Neural cell (in vitro differentiated cells): ENCODE results near the gene FGFBP2. TPM values are rescaled to one million over a fixed set of nuclear protein-coding genes. Genes with fewer than 3 reads are reported as not detected.

Experiments used
- H2AFZ ChIP-seq: fragments of 200-600, 300-800 bp; sonication (generic), shearing (Covaris generic); 2 replicates; pipeline ENCODE4 v1.6.0; 2014; ENCODE audit warnings: low read depth, mild to moderate bottlenecking, antibody characterized with exemption, low read length, moderate library complexity
- H3F3A ChIP-seq: fragments of 200-600 bp; shearing (Covaris generic); 2 replicates; pipeline ENCODE4 v1.6.1; 2016; ENCODE audit warnings: mild to moderate bottlenecking, moderate library complexity, mixed read lengths, antibody characterized with exemption, low read length; ENCODE audit not compliant: insufficient read depth, poor library complexity, severe bottlenecking
- H3K27ac ChIP-seq: fragments of 200-600, 300-800 bp; sonication (generic), shearing (Covaris generic); 2 replicates; pipeline ENCODE4 v1.5.1; 2014; ENCODE audit warnings: mild to moderate bottlenecking, low read length, moderate library complexity
- H3K27me3 ChIP-seq: fragments of 300-800, 200-600 bp; sonication (generic), shearing (Covaris generic); 2 replicates; pipeline ENCODE4 v1.6.0; 2014; ENCODE audit warnings: mild to moderate bottlenecking, low read depth, low read length, moderate library complexity; ENCODE audit not compliant: insufficient read depth
- H3K36me3 ChIP-seq: fragments of 300-800, 200-600 bp; sonication (generic), shearing (Covaris generic); 2 replicates; pipeline ENCODE4 v1.5.1; 2014; ENCODE audit warnings: mild to moderate bottlenecking, antibody characterized with exemption, low read length, moderate library complexity; ENCODE audit not compliant: insufficient read depth
- H3K4me2 ChIP-seq: fragments of 300-800, 200-600 bp; sonication (generic), shearing (Covaris generic); 2 replicates; pipeline ENCODE4 v1.6.0; 2014; ENCODE audit warnings: mild to moderate bottlenecking, low read length
- H3K4me3 ChIP-seq: fragments of 300-800, 200-600 bp; sonication (generic), shearing (Covaris generic); 2 replicates; pipeline ENCODE4 v1.5.1; 2014; ENCODE audit warnings: mild to moderate bottlenecking, low read length, moderate library complexity
- H3K79me2 ChIP-seq: fragments of 200-600 bp; shearing (Covaris generic); replicated peaks from 2 replicates; pipeline ENCODE4 v1.6.0; 2014; ENCODE audit warnings: mild to moderate bottlenecking, low read length, moderate library complexity; ENCODE audit not compliant: insufficient read depth
- H3K9ac ChIP-seq: fragments of 300-800, 200-600 bp; sonication (generic), shearing (Covaris generic); 2 replicates; pipeline ENCODE4 v1.6.1; 2016; ENCODE audit warnings: mild to moderate bottlenecking, low read length, mixed read lengths
- H3K9me2 ChIP-seq: fragments of 200-600 bp; shearing (Covaris generic); 2 replicates; pipeline ENCODE4 v1.6.1; 2016; ENCODE audit warnings: mild to moderate bottlenecking, low read length, mixed read lengths; ENCODE audit not compliant: insufficient read depth
- H3K9me3 ChIP-seq: fragments of 200-600, 300-800 bp; sonication (generic), shearing (Covaris generic); 2 replicates; pipeline ENCODE4 v1.6.1; 2016; ENCODE audit warnings: mild to moderate bottlenecking, mixed run types, low read length, moderate library complexity, mixed read lengths
- H4K20me1 ChIP-seq: fragments of 200-600 bp; shearing (Covaris generic); 2 replicates; pipeline ENCODE4 v1.6.1; 2016; ENCODE audit warnings: mild to moderate bottlenecking, mixed run types; ENCODE audit not compliant: insufficient read depth
- CTCF ChIP-seq: fragments of 450-650 bp; IDR thresholded peaks from 2 replicates; pipeline ENCODE4 v1.5.1; 2014; ENCODE audit warnings: antibody characterized with exemption, mild to moderate bottlenecking, moderate library complexity; ENCODE audit not compliant: poor library complexity, severe bottlenecking
- EP300 ChIP-seq: fragments of 450-650 bp; conservative IDR thresholded peaks from 2 replicates; pipeline ENCODE4 v1.6.1; 2014; ENCODE audit warnings: antibody characterized with exemption, mild to moderate bottlenecking, moderate library complexity; ENCODE audit not compliant: poor library complexity, severe bottlenecking
- EZH2 ChIP-seq: fragments of 200-600, 300-800 bp; shearing (Covaris generic), sonication (generic); IDR thresholded peaks from 2 replicates; pipeline ENCODE4 v1.6.1; 2014; ENCODE audit warnings: antibody characterized with exemption, low read length, borderline replicate concordance, mild to moderate bottlenecking; ENCODE audit not compliant: insufficient read depth, poor library complexity, severe bottlenecking
- MXI1 ChIP-seq: fragments of 450-650 bp; conservative IDR thresholded peaks from 2 replicates; pipeline ENCODE4 v1.6.1; 2014; ENCODE audit warnings: antibody characterized with exemption, mild to moderate bottlenecking; ENCODE audit not compliant: poor library complexity, severe bottlenecking
- POLR2AphosphoS5 ChIP-seq: IDR thresholded peaks from 2 replicates; pipeline ENCODE4 v1.6.1; 2012
- RAD21 ChIP-seq: fragments of 450-650 bp; conservative IDR thresholded peaks from 2 replicates; pipeline ENCODE4 v1.6.1; 2014; ENCODE audit warnings: antibody characterized with exemption, mild to moderate bottlenecking, moderate library complexity
- REST ChIP-seq: IDR thresholded peaks from 2 replicates; pipeline ENCODE4 v1.6.1; 2012; ENCODE audit warnings: borderline replicate concordance
- SMC3 ChIP-seq: fragments of 450-650 bp; conservative IDR thresholded peaks from 2 replicates; pipeline ENCODE4 v1.6.1; 2014; ENCODE audit warnings: antibody characterized with exemption, mild to moderate bottlenecking, moderate library complexity; ENCODE audit not compliant: poor library complexity
- TAF1 ChIP-seq: IDR thresholded peaks from 2 replicates; pipeline ENCODE4 v1.6.1; 2012; ENCODE audit warnings: low read depth
- polyA plus RNA-seq: library from polyadenylated mRNA; depleted of rRNA; stranded (reverse); fragments of >200 nt; gene quantifications from 2 replicates; pipeline ENCODE4 v1.2.3, GENCODE V29; 2014

The FGFBP2 gene
- polyA plus RNA-seq, 1 donor from 2014 or later = not detected

- Histone ChIP-seq H3K9me3 (no peaks in the 10 kb centered on the region), H3K27ac (no peak overlapping the region), H3K36me3 (no peaks in the 10 kb centered on the region), H3K4me2 (no peak overlapping the region), H2AFZ (no peak overlapping the region), H3K79me2 (no peaks in the 10 kb centered on the region), H3F3A (no peaks in the 10 kb centered on the region), H3K4me3 (no peak overlapping the region), H3K9ac (no peak overlapping the region), H3K9me2 (no peaks in the 10 kb centered on the region), H3K27me3 (no peaks in the 10 kb centered on the region), H4K20me1 (no peaks in the 10 kb centered on the region)
- TF ChIP-seq EP300 (no peak), REST (no peak), EZH2 (no peak), SMC3 (no peak)
Measured at GRCh38 chr4:15971068-15971801, 8.3 kb upstream of the FGFBP2 start.

- Histone ChIP-seq H3K9me2 (no peaks in the 10 kb centered on the region), H3K36me3 (no peaks in the 10 kb centered on the region), H3K79me2 (no peaks in the 10 kb centered on the region), H4K20me1 (no peaks in the 10 kb centered on the region), H3K9me3 (no peaks in the 10 kb centered on the region), H3K27ac (no peak overlapping the region), H3F3A (no peaks in the 10 kb centered on the region), H3K9ac (no peak overlapping the region), H2AFZ (no peak overlapping the region), H3K4me3 (no peak overlapping the region), H3K4me2 (no peak overlapping the region), H3K27me3 (no peaks in the 10 kb centered on the region)
- no peak for TF ChIP-seq CTCF
- TF ChIP-seq TAF1 = no peak
- TF ChIP-seq MXI1 = no peak
- TF ChIP-seq SMC3 = no peak
- TF ChIP-seq RAD21 = no peak
- no peak for TF ChIP-seq EP300
- TF ChIP-seq EZH2 = no peak
- no peak for TF ChIP-seq POLR2AphosphoS5
- no peak for TF ChIP-seq REST
Measured at GRCh38 chr4:15968551-15969300, 5.8 kb upstream of the FGFBP2 start.
